Right ventricle myocardium superior (tissue), 1 donor: ENCODE results near the gene KRT37. TPM values are rescaled to one million over a fixed set of nuclear protein-coding genes. Genes with fewer than 3 reads are reported as not detected.

Source experiments
- ATAC-seq: fragments of 200-7000 bp; cut with Tn5 transposase; one replicate; pipeline ENCODE4 v1.9.1; 2020; ENCODE audit warnings: mild to moderate bottlenecking; ENCODE audit not compliant: poor library complexity
- DNase-seq: peaks from one replicate; pipeline ENCODE4 v3.0.0-alpha.2; 2020
- intact Hi-C: fragments of 100-400 bp; cut with DNase I; formaldehyde crosslinking; loops from one replicate; pipeline ENCODE4 v1.11.2; 2022
- long read RNA-seq: library from polyadenylated mRNA; unstranded; transcript quantifications from one replicate; pipeline ENCODE4 v2.0.0, GENCODE V29; 2021
- total RNA-seq: library from RNA; stranded (reverse); fragmentation: NEBNext Ultra II Directional; extraction: Animal tissue kit (Norgen Biotek cat#: 25700); gene quantifications from one replicate; pipeline ENCODE4 v1.2.1, GENCODE V29; 2021
- donor health status: DM: no; HTN: yes; CAD: no; lungs with severe emphysema.

Gene KRT37
- total RNA-seq: not detected
- long read RNA-seq: 0 reads

DNA sequence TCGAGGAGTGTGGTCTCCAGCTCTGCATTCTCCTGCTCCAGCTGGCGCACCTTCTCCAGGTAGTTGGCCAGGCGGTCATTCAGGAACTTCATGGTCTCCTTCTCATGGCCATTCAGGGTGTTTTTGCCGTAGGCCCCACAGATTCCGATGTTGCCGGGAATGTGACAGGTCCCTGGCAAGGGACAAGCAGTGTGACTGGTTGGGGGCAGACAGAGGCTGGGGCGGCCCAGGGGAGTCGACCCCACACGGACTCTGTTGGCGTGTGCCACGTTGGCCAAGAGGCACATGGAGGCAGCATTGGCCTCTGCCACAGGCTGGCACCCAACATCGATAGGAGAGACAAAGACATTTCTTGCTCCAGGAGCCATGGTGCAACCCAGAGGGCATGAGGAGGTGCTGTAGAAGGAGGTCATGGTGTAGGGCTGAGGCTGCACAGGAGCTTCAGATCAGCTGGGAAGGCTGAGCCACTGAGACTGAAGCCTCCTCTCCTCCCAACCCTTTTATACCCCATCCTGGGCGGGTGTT lies at the start of gene KRT37:
TSS of gene KRT37 (minus strand) at position 475 of the 525 bp plus-strand sequence. CDS start at position 413, 62 bp downstream.
- ATAC-seq (no peak), DNase-seq (no peak)
- intact Hi-C loops: no loop called here

DNA sequence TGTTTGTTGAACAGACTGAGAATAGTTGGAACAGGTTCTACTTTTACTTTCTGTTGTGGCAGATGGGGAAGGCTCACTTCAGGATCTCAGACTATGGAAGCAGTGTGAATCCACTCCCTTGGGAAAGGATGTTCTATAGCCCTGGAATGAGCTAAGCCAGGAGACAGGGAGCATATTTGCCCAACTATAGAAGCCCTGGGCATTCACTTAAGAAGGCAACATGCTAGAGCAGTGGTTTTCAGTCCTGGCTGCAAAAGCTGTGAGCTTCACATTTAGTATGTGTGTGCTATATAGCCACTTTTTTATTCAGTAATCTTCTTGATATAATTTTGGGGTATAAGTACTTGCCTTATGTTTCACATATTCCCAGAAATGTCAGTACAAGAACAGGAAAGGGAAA lies 44.0 kb upstream of the KRT37 start:
- ATAC-seq (no peak), DNase-seq (no peak)
- intact Hi-C loops: no loop called here

DNA sequence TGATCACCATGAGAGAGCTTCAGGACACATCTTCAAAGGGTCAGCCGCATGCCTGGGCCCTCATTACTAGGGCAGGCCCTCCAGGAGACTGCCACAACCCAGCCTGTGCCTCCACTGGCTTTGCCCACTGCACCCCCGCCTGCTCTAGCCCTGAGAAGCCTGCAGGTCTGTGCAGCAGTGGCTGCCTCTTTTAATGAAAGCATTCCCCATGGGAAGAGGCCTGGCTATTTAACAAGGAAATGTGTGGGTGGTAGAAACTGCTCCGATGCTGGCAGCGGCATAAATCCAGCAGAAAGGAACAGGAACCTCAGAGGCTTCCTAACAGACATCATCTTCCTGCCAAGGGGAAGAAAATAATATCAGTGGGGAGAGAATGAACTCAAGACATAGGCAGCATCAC lies 43.2 kb upstream of the KRT37 start:
- ATAC-seq: no peak
- no peak for DNase-seq
- intact Hi-C loops: no loop called here

DNA sequence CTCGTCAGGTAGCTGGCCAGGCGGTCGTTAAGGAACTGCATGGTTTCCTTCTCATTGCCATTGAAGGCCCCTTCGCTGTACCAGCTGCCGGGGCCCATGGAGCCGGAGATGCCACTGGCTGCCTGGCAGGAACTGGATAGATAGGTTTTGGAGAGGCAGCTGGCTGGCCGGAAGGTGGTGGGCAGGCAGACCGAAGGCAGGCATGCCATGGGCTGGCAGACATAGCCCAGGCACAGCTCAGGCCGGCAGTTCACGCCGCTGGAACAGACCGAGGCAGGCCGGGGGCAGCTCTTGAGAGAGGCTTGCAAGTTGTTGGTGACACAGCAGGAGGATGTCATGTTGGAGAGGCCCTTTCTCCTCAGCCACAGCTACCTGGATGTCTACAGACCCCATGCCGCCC lies 42.6 kb upstream of the KRT37 start, which contains the start of gene KRT32:
TSS of gene KRT32 (minus strand) at position 399 of the 400 bp plus-strand sequence. CDS start at position 338, 61 bp downstream.
- DNase-seq (no peak), ATAC-seq (no peak)
- intact Hi-C loops: no loop called here

DNA sequence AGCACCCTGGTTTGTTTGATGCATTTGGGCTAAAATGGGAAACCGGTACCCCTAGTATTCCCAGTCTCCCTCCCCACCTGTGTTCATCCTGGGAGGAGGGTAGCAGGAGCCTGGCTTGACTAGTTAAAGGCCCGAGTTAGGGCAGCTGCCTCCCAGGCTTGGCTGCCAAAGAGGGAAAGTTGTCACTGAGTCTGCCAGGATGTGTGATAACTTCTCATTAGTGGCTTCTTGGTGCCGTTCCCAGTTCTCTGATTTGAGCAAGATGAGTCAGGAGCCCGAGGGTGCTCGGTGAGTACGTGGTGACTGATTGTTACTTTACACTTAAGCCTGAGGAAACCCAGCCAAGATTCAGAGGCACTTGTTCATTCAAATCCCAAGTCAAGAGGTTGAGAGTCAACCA lies 40.3 kb upstream of the KRT37 start:
- DNase-seq: peak; percentile 63
- intact Hi-C loops: no loop called here
- ATAC-seq: peak; percentile 98

DNA sequence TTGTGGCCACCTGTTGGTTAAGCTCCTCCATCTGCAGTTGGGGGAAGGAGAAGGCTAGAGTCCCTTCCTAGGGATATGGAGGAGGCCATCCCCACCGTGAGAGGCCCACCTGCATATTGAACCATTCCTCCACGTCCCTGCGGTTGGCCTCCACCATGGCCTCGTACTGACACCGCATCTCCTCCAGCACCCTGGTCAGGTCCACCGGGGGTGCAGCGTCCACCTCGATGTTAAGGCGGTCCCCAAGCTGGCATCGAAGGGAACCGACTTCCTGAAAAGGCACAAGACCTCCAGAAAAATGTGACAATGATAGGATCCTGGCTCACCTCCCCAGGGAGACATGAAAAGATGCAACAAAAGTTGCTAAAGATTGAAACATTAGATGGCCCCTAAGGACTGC lies 39.8 kb upstream of the KRT37 start:
- no peak for DNase-seq
- intact Hi-C loops: no loop called here
- no peak for ATAC-seq

DNA sequence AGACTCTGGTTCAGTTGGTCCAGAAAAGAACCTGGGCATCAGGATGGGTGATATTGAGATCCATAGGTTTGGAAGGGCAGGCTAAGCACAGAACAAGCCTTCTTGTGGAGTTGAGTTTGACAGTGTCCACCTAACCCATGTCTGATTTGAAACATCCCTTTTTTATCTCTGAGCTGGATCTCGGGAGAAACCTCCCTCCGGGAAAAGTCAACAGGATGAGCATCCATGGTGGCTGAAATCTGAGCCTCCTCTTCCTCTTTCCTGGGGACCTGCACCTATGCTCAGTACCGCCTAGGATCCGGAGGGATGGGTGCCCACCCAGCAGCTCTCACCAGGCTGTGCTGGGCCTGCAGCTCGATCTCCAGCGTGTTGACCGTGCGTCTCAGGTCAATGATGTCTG lies 39.4 kb upstream of the KRT37 start:
- ATAC-seq (no peak), DNase-seq (no peak)
- intact Hi-C loops: no loop called here

DNA sequence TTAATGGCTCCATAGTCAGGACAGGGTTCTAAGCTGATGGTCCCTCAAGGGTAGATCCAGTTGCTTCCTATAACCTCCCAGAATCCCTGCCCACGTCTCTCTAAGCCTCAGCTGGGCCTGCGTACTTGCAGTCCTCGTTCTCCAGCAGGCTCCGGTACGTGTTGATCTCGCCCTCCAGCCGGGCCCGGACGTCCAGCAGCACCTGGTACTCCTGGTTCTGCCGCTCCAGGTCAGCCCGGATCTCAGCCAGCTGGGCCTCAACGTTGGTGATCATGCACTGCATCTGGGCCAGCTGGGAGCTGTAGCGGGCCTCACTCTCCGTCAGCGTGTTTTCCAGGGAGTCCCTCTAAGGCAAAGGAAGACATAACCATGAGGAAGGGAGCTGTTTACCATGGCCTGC lies 38.3 kb upstream of the KRT37 start:
- ATAC-seq (no peak), DNase-seq (no peak)
- intact Hi-C loops: no loop called here

DNA sequence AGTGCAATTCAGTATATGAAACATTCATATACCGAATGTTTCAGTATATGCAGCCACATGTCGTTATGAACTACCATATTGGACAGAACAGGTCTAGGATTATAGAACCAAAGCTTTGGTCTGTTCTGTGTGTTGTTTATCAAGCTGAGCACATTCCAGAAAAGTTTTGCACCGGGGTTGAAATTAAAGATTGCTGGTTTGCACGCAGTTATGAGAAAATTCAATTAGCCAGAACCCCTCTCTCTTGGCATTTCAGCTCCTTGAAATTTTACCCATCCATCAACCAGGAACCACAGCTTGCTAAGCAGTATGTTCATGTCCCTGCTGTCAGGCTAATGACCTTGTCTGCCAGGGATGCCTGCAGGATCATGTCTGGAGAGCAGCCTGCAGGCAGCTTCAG lies 33.3 kb upstream of the KRT37 start:
- ATAC-seq: no peak
- intact Hi-C loops: no loop called here
- DNase-seq: no peak

DNA sequence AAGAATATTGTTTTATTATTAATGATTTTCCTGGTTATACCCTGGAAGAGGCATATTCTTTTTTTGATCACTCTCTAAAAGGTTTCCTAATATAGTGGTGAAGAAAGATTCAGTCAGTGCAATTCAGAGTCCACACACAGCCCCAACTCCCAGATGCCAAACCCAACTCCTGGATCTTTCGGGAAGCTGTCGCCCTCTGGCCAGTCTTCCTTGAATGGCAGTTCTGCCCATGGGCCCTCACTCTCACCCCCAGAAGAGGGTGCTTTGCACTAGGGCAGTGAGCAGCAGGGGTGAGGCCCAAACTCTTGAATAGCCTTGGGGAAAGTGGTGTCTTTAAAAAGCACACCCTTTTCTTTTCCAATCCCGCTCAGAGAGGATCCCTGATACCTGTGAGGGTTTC lies 31.8 kb upstream of the KRT37 start:
- DNase-seq: no peak
- no peak for ATAC-seq

DNA sequence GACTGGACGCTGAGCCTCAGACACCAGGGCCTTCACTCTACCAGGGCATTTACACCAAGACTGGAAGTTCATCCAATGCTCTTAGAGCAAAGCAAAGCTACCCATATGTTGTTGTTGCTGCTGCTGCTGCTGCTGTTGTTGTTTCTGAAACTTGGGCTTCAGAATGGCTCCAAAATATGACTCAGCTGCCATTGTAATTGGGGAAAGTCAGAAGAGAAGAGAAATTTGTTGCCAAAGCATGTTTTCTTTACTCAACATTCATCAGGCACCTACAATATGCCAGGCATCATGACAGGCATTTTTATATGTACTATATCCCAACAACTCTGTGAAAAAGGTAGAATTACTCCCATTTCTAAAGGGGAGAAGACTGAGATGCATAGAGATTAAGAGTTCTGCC lies 30.9 kb upstream of the KRT37 start:
- DNase-seq (no peak), ATAC-seq (no peak)
- intact Hi-C loops: no loop called here

More for the DNA sequence above, 31.8 kb upstream of the KRT37 start:
- intact Hi-C loops: no loop called here

DNA sequence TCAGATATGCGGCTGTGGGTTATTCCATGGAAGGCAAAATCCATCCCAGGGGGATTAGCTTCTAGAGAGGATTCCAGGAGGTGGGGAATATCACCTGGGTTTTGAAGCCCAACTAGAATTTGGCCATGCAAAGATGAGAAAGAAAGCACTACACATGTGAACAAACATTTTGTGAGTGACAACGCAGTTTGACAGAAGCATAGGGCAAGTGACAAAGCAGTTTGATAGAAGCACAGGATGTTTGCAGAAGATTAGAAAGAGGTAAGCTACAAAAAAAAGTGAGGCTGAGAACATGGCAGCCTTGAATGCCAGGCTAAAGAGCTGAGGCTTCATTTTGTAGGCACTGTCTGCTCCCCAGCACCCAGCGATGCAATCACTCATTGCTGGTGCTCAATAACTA lies 28.7 kb upstream of the KRT37 start:
- DNase-seq (no peak), ATAC-seq (no peak)
- intact Hi-C loops: no loop called here

DNA sequence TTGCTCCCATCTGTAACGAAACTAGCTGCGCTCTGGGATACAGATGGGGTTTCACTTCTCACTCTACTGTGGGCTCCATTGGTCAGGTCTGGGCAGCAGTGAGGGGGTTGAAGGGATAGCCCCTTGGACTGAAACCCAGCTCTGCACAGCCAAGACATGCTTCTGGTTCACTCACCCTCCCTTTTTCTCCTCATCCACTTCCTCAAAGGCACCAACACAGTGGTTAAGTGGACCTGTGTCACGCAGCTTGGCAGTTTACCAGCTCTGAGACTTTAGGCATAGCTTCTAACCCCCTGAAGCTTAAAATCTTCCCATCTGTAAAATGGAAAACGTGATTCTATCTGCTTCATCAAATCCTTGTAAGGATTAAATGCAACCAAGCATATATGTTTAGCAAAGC lies 27.9 kb upstream of the KRT37 start:
- intact Hi-C loops: no loop called here
- ATAC-seq: no peak
- no peak for DNase-seq

DNA sequence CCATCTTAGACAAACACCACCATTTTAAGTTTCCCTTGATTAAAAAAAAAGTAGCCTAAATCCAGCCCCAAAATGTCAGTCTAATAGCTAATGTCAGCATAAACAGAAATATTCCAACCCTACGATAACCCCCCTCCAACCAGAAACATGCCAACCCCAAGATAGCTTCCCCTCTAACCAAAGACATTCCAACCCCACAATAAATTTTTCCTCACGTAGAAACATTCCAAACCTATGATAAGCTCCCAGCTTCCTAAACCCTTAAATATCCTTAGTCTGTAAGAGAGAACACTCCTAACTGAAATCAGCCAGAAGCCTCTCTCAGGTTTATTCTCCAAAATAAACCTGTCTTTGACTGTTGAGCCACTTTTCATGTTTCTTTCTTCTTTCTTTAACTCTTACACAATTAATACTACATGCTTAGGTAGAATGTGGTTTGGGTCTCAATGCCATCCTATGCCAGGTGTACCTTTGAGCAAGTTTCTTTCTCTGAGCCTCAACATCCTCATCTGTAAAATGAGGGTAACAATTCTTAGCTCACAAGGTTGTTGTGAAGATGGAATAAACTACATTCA lies 26.9 kb upstream of the KRT37 start:
- no peak for ATAC-seq
- intact Hi-C loops: no loop called here
- DNase-seq: no peak

DNA sequence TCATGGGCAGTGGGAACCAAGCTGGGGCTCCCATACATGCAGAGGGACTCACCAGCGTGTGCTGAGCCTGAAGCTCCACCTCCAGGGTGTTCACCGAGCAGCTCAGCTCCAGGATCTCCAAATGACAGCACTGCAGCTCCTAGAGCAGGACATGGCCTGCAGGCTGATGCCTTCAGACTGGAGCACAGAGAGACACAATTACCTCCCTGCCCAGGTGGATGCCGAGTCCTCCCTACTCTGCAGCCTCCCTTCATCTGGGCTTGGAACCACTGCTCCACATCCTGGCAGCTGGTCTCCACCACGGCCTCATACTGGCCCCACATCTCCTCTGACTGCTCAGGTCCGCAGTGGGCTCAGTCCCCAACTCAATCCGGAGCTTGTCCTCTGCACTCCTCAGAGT lies 24.6 kb upstream of the KRT37 start:
- ATAC-seq: no peak
- no peak for DNase-seq

DNA sequence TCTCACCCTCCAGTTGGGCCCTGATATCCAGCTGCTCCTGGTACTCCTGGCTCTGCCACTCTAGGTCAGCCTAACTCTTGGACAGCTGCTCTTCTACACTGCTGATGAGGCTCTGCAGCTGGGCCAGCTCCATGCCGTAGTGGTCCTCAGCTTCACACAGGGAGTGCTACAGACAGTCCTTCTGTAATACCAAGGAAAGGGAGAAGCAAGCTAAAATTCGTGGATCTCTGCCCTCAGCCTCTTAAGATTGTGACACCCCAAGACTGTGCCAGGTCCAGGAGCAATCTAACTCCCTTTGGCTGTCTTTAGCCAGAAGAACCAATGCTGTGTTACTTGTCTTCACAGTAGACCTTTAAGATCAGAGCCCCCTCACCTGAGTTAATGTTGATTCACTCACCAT lies 24.1 kb upstream of the KRT37 start:
- DNase-seq (no peak), ATAC-seq (no peak)
- intact Hi-C loops: no loop called here

More for the DNA sequence above, 24.6 kb upstream of the KRT37 start:
- intact Hi-C loops: no loop called here

DNA sequence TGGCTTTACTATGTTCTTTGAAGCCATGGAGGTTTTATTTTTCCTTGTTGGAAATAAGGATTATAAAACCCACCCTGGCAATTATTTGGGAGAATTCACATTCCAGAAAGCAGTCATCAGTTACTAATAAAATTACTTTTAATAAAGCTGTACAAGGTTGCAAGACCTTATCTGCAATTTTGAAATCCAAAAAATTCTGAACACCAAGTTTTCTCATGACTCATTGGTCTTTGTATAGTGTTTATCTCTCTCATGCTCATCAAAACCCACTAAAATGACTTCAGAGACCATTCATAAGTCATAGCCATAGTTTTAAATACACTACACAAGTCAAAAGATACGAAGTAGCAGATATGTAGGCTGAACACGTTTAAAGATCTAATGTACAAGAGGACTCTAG lies 22.4 kb upstream of the KRT37 start:
- DNase-seq: no peak
- intact Hi-C loops: no loop called here
- ATAC-seq: no peak

DNA sequence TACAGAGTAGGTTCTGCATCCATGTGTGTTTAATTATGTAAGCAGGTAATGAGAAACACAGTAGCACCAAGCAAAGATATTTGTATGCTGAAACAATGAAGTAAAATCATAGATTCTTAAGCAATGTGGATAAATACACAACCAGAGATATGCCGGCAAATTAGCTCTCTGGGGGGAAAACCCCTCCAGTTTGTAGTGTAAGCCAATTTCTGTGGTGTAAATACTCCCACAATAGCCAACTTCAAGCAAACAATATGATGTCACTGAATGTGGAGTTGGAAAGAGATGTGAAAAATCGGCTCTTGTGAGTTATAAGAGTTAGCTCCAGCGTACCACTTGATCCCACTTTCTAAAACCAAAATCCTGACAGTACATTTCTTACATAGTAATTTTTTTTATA lies 20.3 kb upstream of the KRT37 start:
- ATAC-seq: no peak
- DNase-seq: no peak
- intact Hi-C loops: no loop called here

DNA sequence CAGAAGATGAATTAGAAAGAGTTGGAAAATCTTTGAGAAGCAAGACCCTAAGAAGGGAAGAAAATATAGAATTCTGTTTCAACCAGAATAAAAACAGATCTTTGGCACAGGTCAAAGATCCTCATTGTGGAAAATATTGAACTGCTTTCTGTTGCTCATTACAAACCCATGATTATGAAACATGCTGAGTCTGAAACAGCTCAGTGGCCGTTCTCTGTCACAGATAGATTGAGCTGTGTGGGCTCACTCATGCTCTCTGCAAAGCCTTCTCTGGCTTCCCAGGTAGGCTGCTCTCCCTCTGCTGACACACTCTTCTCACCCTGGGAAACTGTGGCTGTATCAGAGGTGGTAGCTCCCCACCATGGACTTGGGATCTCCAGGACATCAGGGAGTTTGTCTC lies 19.8 kb upstream of the KRT37 start:
- intact Hi-C loops: no loop called here
- ATAC-seq (no peak), DNase-seq (no peak)

DNA sequence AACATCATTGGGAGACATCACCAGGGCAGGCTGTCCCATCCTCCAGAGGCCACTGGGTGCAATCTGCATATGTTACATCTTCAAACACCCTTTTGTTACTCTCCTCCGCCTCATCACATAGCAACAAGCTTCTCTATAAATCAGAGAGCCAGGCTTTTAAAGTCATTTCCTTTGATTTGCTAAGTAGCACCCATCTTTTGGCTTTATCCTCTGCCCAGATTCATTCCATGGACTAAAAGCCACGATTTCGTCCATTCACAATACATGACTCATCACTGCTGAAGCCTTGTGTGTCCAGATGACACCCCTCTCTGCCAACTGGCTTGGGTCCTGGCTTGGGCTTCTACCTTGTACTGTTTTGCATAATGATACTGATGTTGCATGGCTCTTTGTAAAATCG lies 18.4 kb upstream of the KRT37 start:
- ATAC-seq: no peak
- intact Hi-C loops: no loop called here
- DNase-seq: no peak

DNA sequence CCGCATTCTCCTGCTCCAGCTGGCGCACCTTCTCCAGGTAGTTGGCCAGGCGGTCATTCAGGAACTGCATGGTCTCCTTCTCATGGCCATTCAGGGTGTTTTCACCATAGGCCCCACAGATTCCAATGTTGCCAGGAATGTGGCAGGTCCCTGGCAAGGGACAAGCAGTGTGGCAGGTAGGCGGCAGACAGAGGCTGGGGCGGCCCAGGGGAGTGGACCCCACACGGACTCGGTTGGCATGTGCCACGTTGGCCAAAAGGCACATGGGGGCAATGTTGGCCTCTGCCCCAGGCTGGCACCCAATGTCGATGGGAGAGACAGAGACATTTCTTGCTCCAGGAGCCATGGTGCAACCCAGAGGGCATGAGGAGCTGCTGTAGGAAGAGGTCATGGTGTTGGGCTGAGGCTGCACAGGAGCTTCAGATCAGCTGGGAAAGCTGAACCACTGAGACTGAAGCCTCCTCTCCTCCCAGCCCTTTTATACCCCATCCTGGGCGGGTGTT lies 16.2 kb upstream of the KRT37 start, which contains the start of gene KRT38:
TSS of gene KRT38 (minus strand) at position 453 of the 503 bp plus-strand sequence. CDS start at position 391, 62 bp downstream.
- ATAC-seq: no peak
- intact Hi-C loops: no loop called here
- DNase-seq: no peak
